ENCODE data around the gene SLC10A7.

SLC10A7 gene, protein sequence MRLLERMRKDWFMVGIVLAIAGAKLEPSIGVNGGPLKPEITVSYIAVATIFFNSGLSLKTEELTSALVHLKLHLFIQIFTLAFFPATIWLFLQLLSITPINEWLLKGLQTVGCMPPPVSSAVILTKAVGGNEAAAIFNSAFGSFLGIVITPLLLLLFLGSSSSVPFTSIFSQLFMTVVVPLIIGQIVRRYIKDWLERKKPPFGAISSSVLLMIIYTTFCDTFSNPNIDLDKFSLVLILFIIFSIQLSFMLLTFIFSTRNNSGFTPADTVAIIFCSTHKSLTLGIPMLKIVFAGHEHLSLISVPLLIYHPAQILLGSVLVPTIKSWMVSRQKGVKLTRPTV

DNA sequence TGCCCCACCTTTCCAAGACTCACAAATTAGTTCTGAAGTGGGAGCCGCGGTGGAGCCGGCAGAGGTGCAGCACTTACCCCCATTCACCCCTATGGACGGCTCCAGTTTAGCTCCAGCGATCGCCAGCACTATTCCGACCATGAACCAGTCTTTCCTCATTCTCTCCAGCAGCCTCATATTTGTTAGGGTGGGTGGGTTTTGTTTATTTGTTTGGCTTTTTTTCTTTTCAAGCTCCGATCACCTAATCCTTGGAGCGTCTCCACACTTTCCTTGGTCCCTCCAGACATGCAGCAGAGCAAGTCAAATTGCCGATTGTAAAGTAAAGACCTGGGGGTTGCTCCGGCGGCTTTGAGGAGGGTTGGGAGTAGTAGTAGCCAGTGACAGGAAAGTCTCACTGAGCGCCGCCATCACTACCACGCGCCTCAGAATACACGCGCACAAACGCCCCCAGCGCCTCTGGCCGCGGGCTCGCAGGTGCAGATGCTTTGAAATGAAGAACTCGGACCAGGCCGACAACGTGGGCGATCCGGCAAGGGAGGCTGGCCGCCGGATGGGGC, at the start of gene SLC10A7:
SLC10A7 (minus strand) TSS at position 400 of the 557 bp plus-strand sequence; CDS start at position 177, 223 bp downstream.
- peak within 1 kb of the TSS; percentile 94 for H3K4me3 ChIP-seq (ENCODE audit: low read depth, low read length)
- TF ChIP-seq, protein P1, sequence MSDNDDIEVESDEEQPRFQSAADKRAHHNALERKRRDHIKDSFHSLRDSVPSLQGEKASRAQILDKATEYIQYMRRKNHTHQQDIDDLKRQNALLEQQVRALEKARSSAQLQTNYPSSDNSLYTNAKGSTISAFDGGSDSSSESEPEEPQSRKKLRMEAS (IDR thresholded peaks at IDR 0.05; ENCODE audit: low read depth, low read length), result 0 out of 2 replicates have a peak, but pooled peaks have one; percentile 29
- TF ChIP-seq, protein P2, sequence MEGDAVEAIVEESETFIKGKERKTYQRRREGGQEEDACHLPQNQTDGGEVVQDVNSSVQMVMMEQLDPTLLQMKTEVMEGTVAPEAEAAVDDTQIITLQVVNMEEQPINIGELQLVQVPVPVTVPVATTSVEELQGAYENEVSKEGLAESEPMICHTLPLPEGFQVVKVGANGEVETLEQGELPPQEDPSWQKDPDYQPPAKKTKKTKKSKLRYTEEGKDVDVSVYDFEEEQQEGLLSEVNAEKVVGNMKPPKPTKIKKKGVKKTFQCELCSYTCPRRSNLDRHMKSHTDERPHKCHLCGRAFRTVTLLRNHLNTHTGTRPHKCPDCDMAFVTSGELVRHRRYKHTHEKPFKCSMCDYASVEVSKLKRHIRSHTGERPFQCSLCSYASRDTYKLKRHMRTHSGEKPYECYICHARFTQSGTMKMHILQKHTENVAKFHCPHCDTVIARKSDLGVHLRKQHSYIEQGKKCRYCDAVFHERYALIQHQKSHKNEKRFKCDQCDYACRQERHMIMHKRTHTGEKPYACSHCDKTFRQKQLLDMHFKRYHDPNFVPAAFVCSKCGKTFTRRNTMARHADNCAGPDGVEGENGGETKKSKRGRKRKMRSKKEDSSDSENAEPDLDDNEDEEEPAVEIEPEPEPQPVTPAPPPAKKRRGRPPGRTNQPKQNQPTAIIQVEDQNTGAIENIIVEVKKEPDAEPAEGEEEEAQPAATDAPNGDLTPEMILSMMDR (IDR thresholded peaks at IDR 0.05; ENCODE audit: low read depth, low read length), result no peak
- DNase-seq (ENCODE audit: low read depth), result peak; percentile 86

DNA sequence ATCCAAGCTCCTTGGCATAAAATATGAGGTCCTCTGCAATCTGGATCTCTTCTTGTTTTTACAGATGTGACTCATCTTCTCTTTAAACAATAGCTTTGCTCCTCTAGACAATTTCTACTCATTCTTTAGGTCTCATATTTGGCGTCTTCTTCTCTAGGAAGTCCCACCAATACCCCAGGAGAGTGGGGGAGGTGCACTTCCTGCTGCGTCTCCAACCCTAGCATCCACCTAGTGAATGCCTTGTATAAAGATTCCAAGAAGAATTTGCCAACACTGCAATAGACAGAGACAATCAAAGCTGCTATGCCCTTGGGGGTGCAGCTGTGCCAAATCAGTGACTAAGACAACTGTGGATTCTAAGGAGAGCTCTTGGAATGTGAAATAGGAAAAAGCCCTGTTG, 45.7 kb upstream of the SLC10A7 start:
- H3K4me3 ChIP-seq (ENCODE audit: low read depth, low read length), result no peak overlapping the region
- no peak for DNase-seq (ENCODE audit: low read depth)
- TF ChIP-seq, protein P2 (IDR thresholded peaks at IDR 0.05; ENCODE audit: low read depth, low read length), result no peak
- TF ChIP-seq, protein P1 (IDR thresholded peaks at IDR 0.05; ENCODE audit: low read depth, low read length), result no peak
- TF ChIP-seq MYC (IDR thresholded peaks at IDR 0.05; ENCODE audit: low read depth, low read length) (no peak), POLR2A (IDR thresholded peaks at IDR 0.05; ENCODE audit: extremely low read depth, insufficient read length) (no peak)

DNA sequence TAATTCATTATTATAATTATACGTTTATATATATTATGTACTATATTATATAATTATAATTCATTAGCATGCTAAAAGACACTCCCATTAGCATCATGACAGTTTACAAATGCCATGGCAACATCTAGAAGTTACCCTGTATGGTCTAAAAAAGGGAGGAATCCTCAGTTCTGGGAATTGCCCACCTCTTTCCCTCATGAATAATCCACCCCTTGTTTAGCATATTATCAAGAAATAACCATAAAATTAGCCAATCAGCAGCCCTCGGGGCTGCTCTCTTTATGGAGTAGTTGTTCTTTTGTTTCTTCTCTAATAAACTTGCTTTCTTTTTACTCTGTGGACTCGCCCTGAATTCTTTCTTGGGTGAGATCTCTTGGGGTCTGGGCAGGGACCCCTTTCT, 42.8 kb upstream of the SLC10A7 start:
- DNase-seq (ENCODE audit: low read depth), result no peak
- TF ChIP-seq, protein P1 (IDR thresholded peaks at IDR 0.05; ENCODE audit: low read depth, low read length), result no peak
- TF ChIP-seq MYC (IDR thresholded peaks at IDR 0.05; ENCODE audit: low read depth, low read length) (no peak), POLR2A (IDR thresholded peaks at IDR 0.05; ENCODE audit: extremely low read depth, insufficient read length) (no peak)
- TF ChIP-seq, protein P2 (IDR thresholded peaks at IDR 0.05; ENCODE audit: low read depth, low read length), result no peak
- H3K4me3 ChIP-seq (ENCODE audit: low read depth, low read length), result no peak overlapping the region

DNA sequence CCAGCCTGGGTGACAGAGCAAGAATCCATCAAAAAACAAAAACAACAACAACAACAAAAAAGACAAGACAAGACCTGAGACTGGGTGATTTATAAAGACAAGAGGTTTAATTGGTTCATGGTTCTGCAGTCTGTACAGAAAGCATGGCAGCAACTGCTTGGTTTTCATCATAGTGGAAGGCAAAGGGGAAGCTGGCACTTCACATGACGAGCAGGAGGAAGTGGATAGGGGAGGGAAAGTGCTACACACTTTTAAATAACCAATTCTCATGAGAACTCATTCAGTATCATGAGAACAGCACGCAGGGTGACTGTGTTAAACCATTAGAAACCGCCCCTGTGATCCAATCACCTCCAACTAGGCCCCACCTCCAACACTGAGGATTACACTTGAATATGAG, 28.4 kb upstream of the SLC10A7 start:
- DNase-seq (ENCODE audit: low read depth), result peak; percentile 22
- TF ChIP-seq, protein P1 (IDR thresholded peaks at IDR 0.05; ENCODE audit: low read depth, low read length), result no peak
- no peak for TF ChIP-seq POLR2A (IDR thresholded peaks at IDR 0.05; ENCODE audit: extremely low read depth, insufficient read length)
- TF ChIP-seq MYC (IDR thresholded peaks at IDR 0.05; ENCODE audit: low read depth, low read length), result no peak
- TF ChIP-seq, protein P2 (IDR thresholded peaks at IDR 0.05; ENCODE audit: low read depth, low read length), result no peak
- no peak overlapping the region for H3K4me3 ChIP-seq (ENCODE audit: low read depth, low read length)

DNA sequence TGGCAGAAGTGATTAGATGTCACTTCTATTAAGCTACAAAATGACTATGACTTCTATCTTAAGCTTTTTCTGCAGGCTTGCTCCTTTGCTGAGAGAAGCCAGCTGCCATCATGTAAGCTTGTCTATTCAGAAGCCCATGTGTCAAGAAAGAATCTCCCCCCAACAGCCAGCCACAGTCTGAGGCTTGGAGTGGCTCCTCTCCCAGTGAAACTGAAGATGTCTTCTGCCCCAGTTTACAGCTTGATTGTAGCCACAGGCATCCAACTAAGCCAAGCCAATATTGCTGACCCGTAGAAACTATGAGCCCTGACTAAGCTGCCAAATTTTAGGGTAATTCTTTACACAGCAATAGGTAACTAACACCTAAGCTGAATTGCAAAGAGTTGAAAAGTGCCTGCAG, 26.7 kb upstream of the SLC10A7 start:
- no peak for DNase-seq (ENCODE audit: low read depth)
- H3K4me3 ChIP-seq (ENCODE audit: low read depth, low read length), result no peak overlapping the region
- TF ChIP-seq, protein P2 (IDR thresholded peaks at IDR 0.05; ENCODE audit: low read depth, low read length), result no peak
- TF ChIP-seq MYC (IDR thresholded peaks at IDR 0.05; ENCODE audit: low read depth, low read length) (no peak), POLR2A (IDR thresholded peaks at IDR 0.05; ENCODE audit: extremely low read depth, insufficient read length) (no peak)
- TF ChIP-seq, protein P1 (IDR thresholded peaks at IDR 0.05; ENCODE audit: low read depth, low read length), result no peak
